Panc1 (cell line): ENCODE data around the gene DCBLD2. TPM values are rescaled to one million over a fixed set of nuclear protein-coding genes. Genes with fewer than 3 reads are reported as not detected.

Experiments
- ATAC-seq: fragments of 200-7000 bp; cut with Tn5 transposase; 2 replicates; pipeline ENCODE4 v1.9.1; 2020; ENCODE audit warnings: mild to moderate bottlenecking, moderate library complexity
- BruUV-seq: library from RNA; stranded (reverse); fragments of 400-500 nt; replicated peaks from 2 replicates; lab custom pipeline; 2021; lab: Mats Ljungman, UMichigan
- CTCF ChIA-PET: fragments of 300-600 bp; sonication (Branson Sonifier 250); formaldehyde crosslinking; loops from one replicate; lab custom pipeline; 2022; ENCODE audit warnings: antibody characterized with exemption; lab: Charles Lee
- POLR2A ChIA-PET: fragments of 300-600 bp; sonication (Branson Sonifier 250); formaldehyde crosslinking; loops from one replicate; lab custom pipeline; 2022; ENCODE audit warnings: antibody characterized with exemption; lab: Charles Lee
- DNase-seq: peaks from one replicate; pipeline ENCODE4 v3.0.0-alpha.2; 2010; ENCODE audit warnings: low read depth, low spot score
- H3K27ac ChIP-seq: 2 replicates; pipeline ENCODE4 v1.5.1; 2011; ENCODE audit warnings: mild to moderate bottlenecking, low read length, inconsistent platforms
- H3K27me3 ChIP-seq: fragments of 200-500 bp; sonication (Bioruptor generic); 2 replicates; pipeline ENCODE4 v1.6.0; 2014; ENCODE audit warnings: low read length, inconsistent platforms; ENCODE audit not compliant: control insufficient read depth, insufficient read depth
- H3K36me3 ChIP-seq: fragments of 200-500 bp; sonication (Bioruptor generic); 2 replicates; pipeline ENCODE4 v1.5.1; 2014; ENCODE audit warnings: inconsistent platforms, mild to moderate bottlenecking, low read length, moderate library complexity; ENCODE audit not compliant: control insufficient read depth, insufficient read depth
- H3K4me1 ChIP-seq: 2 replicates; pipeline ENCODE4 v1.5.1; 2011; ENCODE audit warnings: inconsistent platforms, mild to moderate bottlenecking, low read length, moderate library complexity; ENCODE audit not compliant: control insufficient read depth, insufficient read depth
- H3K4me3 ChIP-seq, 2 experiments: 2 replicates each; pipeline ENCODE4 v1.5.1; 2011 to 2012; ENCODE audit warnings: low read depth in 2 of 2, low read length in 2 of 2, mild to moderate bottlenecking in 2 of 2, inconsistent platforms in 1 of 2, moderate library complexity in 1 of 2
- H3K9me3 ChIP-seq: fragments of 200-500 bp; sonication (Bioruptor generic); 2 replicates; pipeline ENCODE4 v1.5.1; 2014; ENCODE audit warnings: low read depth, mild to moderate bottlenecking, inconsistent platforms, low read length, moderate library complexity; ENCODE audit not compliant: control insufficient read depth, insufficient read depth
- CTCF ChIP-seq: fragments of 450-650 bp; IDR thresholded peaks from 2 replicates; pipeline ENCODE4 v1.5.1; 2017; ENCODE audit warnings: mild to moderate bottlenecking
- POLR2AphosphoS5 ChIP-seq: IDR thresholded peaks from 2 replicates; pipeline ENCODE4 v1.6.1; 2012; ENCODE audit warnings: mild to moderate bottlenecking, low read depth, low read length, moderate library complexity
- REST ChIP-seq, 2 experiments: IDR thresholded peaks; 2 replicates each; pipeline ENCODE4 v1.6.1; 2011 to 2012; ENCODE audit warnings: low read depth in 2 of 2, control low read depth in 1 of 2, low read length in 1 of 2, mild to moderate bottlenecking in 1 of 2, moderate library complexity in 1 of 2; ENCODE audit not compliant: insufficient read depth in 1 of 2
- SIN3A ChIP-seq: IDR thresholded peaks from 2 replicates; pipeline ENCODE4 v1.6.1; 2012; ENCODE audit warnings: low read depth, mild to moderate bottlenecking, low read length, moderate library complexity, borderline replicate concordance; ENCODE audit not compliant: insufficient read depth
- TCF7L2 ChIP-seq: IDR thresholded peaks from 2 replicates; pipeline ENCODE4 v1.6.1; 2011; ENCODE audit warnings: mild to moderate bottlenecking, low read depth, low read length, inconsistent platforms
- in situ Hi-C: cut with HindIII; loops from 2 replicates; pipeline ENCODE4 v1.10.0; 2016; ENCODE audit warnings: low sequenced_read_pairs, low pct_unique_long_range_greater_than_20kb
- intact Hi-C: fragments of 100-400 bp; cut with micrococcal nuclease; formaldehyde crosslinking; loops from one replicate; pipeline ENCODE4 v1.10.0; 2022; ENCODE audit not compliant: unreplicated experiment
- total RNA-seq: library from RNA; stranded (reverse); gene quantifications from one replicate; pipeline ENCODE4 v1.2.1, GENCODE V29; 2021; ENCODE audit not compliant: unreplicated experiment

Gene DCBLD2
- total RNA-seq, 1 experiment from 2014 or later, result 54.4 TPM

- Histone ChIP-seq H3K27ac (no peak overlapping the region), H3K4me1 (no peaks in the 10 kb centered on the region), H3K36me3 (no peaks in the 10 kb centered on the region), H3K9me3 (no peaks in the 10 kb centered on the region), H3K4me3 (no peak overlapping the region), H3K27me3 (no peaks in the 10 kb centered on the region)
- no peak for DNase-seq
- ATAC-seq, result no peak
- in situ Hi-C loops (no loop called here), intact Hi-C loops (no loop called here)
- TF ChIP-seq SIN3A (no peak), POLR2AphosphoS5 (no peak), CTCF (no peak), REST (IDR thresholded peaks at IDR 0.05; ENCODE audit: insufficient read depth in 1 of 2, low read depth in 2 of 2, low read length in 1 of 2) (no peak), TCF7L2 (no peak)
- ChIA-PET CTCF (no interaction called here), POLR2A (no interaction called here)
- no TSS peak for BruUV-seq
These were observed 77.7 kb downstream of the DCBLD2 start for GRCh38 chr3:98823791-98824190.

- CTCF ChIA-PET, result no interaction called here
- no peak for ATAC-seq
- H3K4me1 ChIP-seq, result no peaks in the 10 kb centered on the region
- no peaks in the 10 kb centered on the region for H3K27me3 ChIP-seq
- no TSS peak for BruUV-seq
- in situ Hi-C loops (no loop called here), intact Hi-C loops (no loop called here)
- no peaks in the 10 kb centered on the region for H3K9me3 ChIP-seq
- POLR2A ChIA-PET, result interaction anchor here (0.6 kb wide), 1 partner anchor 767 kb away, joined by 10 read pairs; no protein-coding TSS in a partner anchor
- peaks cover 3% of the 10 kb centered on the region for H3K36me3 ChIP-seq
- DNase-seq, result no peak
- H3K4me3 ChIP-seq, result no peak overlapping the region
- TF ChIP-seq POLR2AphosphoS5 (no peak), REST (IDR thresholded peaks at IDR 0.05; ENCODE audit: insufficient read depth in 1 of 2, low read depth in 2 of 2, low read length in 1 of 2) (no peak), TCF7L2 (no peak), CTCF (no peak), SIN3A (no peak)
- no peak overlapping the region for H3K27ac ChIP-seq
These were observed 80.4 kb downstream of the DCBLD2 start for GRCh38 chr3:98821063-98821462.
